ENCODE results near the gene ADAM33. TPM values are rescaled to one million over a fixed set of nuclear protein-coding genes. Genes with fewer than 3 reads are reported as not detected.

Gene ADAM33
- total and polyA plus RNA-seq, 2 experiments from 2014 or later: 2.8 to 6.0 TPM

- H3K4me3 Mint-ChIP-seq: no peak overlapping the region
- ATAC-seq (no peak), DNase-seq (ENCODE audit: low spot score) (no peak)
- Histone ChIP-seq H3K4me2 (no peak overlapping the region), H3K27me3 (ENCODE audit: insufficient read depth) (peaks cover 11% of the 10 kb centered on the region), H3K27ac (ENCODE audit: low read depth) (no peak overlapping the region), H2AFZ (no peak overlapping the region), H4K20me1 (replicated peaks; ENCODE audit: insufficient read depth) (no peaks in the 10 kb centered on the region), H3F3A (replicated peaks; ENCODE audit: low read depth) (no peaks in the 10 kb centered on the region), H3K79me2 (replicated peaks; ENCODE audit: insufficient read depth) (no peaks in the 10 kb centered on the region), H3K36me3 (ENCODE audit: insufficient read depth) (no peaks in the 10 kb centered on the region), H3K9me2 (ENCODE audit: insufficient read depth) (no peaks in the 10 kb centered on the region), H3K4me3 (no peak overlapping the region), H3K4me1 (ENCODE audit: insufficient read depth) (no peaks in the 10 kb centered on the region)
- peaks cover 18% of the 10 kb centered on the region for H3K27me3 Mint-ChIP-seq (ENCODE audit: insufficient read depth, low read depth, poor library complexity)
- H3K36me3 Mint-ChIP-seq (ENCODE audit: low read depth): no peaks in the 10 kb centered on the region
- H3K4me1 Mint-ChIP-seq: peaks cover 13% of the 10 kb centered on the region
- no peaks in the 10 kb centered on the region for H3K9me3 Mint-ChIP-seq
- H3K27ac Mint-ChIP-seq: no peak overlapping the region
- TF ChIP-seq CREB1 (CRISPR knock-in tag; IDR thresholded peaks at IDR 0.05; ENCODE audit: low read depth) (no peak), EZH2 (IDR thresholded peaks at IDR 0.05; ENCODE audit: low read depth, unreplicated experiment) (no peak), POLR2AphosphoS5 (IDR thresholded peaks at IDR 0.05; ENCODE audit: low read depth) (no peak), STAT1 (IDR thresholded peaks at IDR 0.05; ENCODE audit: unreplicated experiment) (no peak), JUNB (IDR thresholded peaks at IDR 0.05; ENCODE audit: unreplicated experiment) (no peak), ZNF331 (CRISPR knock-in tag; IDR thresholded peaks at IDR 0.05; ENCODE audit: low read depth) (no peak), ETS1 (IDR thresholded peaks at IDR 0.05) (no peak), ZNF114 (CRISPR knock-in tag; IDR thresholded peaks at IDR 0.05) (no peak), EZH2phosphoT487 (IDR thresholded peaks at IDR 0.05; ENCODE audit: unreplicated experiment) (no peak), REST (IDR thresholded peaks at IDR 0.05; ENCODE audit: unreplicated experiment) (no peak), CTCF (conservative IDR thresholded peaks at IDR 0.05; ENCODE audit: low read depth in 2 of 2) (no peak), NANOG (IDR thresholded peaks at IDR 0.05; ENCODE audit: borderline replicate concordance) (no peak), ZNF462 (CRISPR knock-in tag; IDR thresholded peaks at IDR 0.05) (no peak)
Measured at GRCh38 chr20:3655131-3655405, 26.7 kb downstream of the ADAM33 start.
